Endometrium (tissue), 2 donors: ENCODE results near the gene FADS2.
"Not testable (repeated sequence)": the region's sequence is repeated elsewhere in the genome, so short reads cannot be mapped to it uniquely, and the experiment has no call there.

Source experiments
- FAIRE-seq: peaks from 2 replicates; lab custom pipeline; 2012; peaks lifted over from hg19 to GRCh38; lab: Jason Lieb, UNC
- donor health status: control.
- donor health status: control.

The FADS2 gene

GRCh38 chr11:61869429-61869707, 41.3 kb downstream of the FADS2 start:
- FAIRE-seq: no peak

GRCh38 chr11:61869708-61870451, 41.8 kb downstream of the FADS2 start:
- FAIRE-seq: no peak

GRCh38 chr11:61870541-61871031, 42.5 kb downstream of the FADS2 start:
- FAIRE-seq: no peak

GRCh38 chr11:61871158-61871597, 43.1 kb downstream of the FADS2 start:
- FAIRE-seq: no peak

- no peak for FAIRE-seq
Observed at GRCh38 chr11:61872935-61873565, 45.0 kb downstream of the FADS2 start.

- FAIRE-seq: no peak
Observed at GRCh38 chr11:61873588-61874376, 45.7 kb downstream of the FADS2 start.

- no peak for FAIRE-seq
Observed at GRCh38 chr11:61874377-61874809, 46.3 kb downstream of the FADS2 start.

- no peak for FAIRE-seq
Observed at GRCh38 chr11:61874853-61875252, 46.8 kb downstream of the FADS2 start.

GRCh38 chr11:61875698-61876097, 47.6 kb downstream of the FADS2 start:
- FAIRE-seq: no peak

GRCh38 chr11:61879152-61879551, 51.1 kb downstream of the FADS2 start:
- no peak for FAIRE-seq

GRCh38 chr11:61880031-61880430, 51.9 kb downstream of the FADS2 start:
- FAIRE-seq: no peak

GRCh38 chr11:61880454-61880853, 52.4 kb downstream of the FADS2 start:
- no peak for FAIRE-seq

- FAIRE-seq: no peak
Observed at GRCh38 chr11:61881397-61881796, 53.3 kb downstream of the FADS2 start.

- FAIRE-seq: not testable (repeated sequence)
Observed at GRCh38 chr11:61882267-61882666, 54.2 kb downstream of the FADS2 start.

GRCh38 chr11:61882879-61883278, 54.8 kb downstream of the FADS2 start:
- FAIRE-seq: no peak

- FAIRE-seq: no peak
Observed at GRCh38 chr11:61883327-61883726, 55.2 kb downstream of the FADS2 start.

- FAIRE-seq: no peak
Observed at GRCh38 chr11:61883947-61884346, 55.8 kb downstream of the FADS2 start.

GRCh38 chr11:61885166-61885778, 57.2 kb downstream of the FADS2 start:
- FAIRE-seq: no peak

- no peak for FAIRE-seq
Observed at GRCh38 chr11:61885784-61886580, 57.9 kb downstream of the FADS2 start.

GRCh38 chr11:61886643-61887042, 58.5 kb downstream of the FADS2 start:
- FAIRE-seq: no peak

GRCh38 chr11:61887839-61888494, 59.9 kb downstream of the FADS2 start:
- FAIRE-seq: no peak
